HEK293 (cell line): ENCODE results near the gene CELF4.

Experiments used
- CTCF ChIA-PET: fragments of 350-600 bp; formaldehyde crosslinking; extraction: SDS; loops from one replicate; lab custom pipeline; 2021; ENCODE audit warnings: antibody characterized with exemption; lab: Yijun Ruan, JAX
- POLR2A ChIA-PET: fragments of 300-600 bp; formaldehyde crosslinking; extraction: SDS; loops from one replicate; lab custom pipeline; 2020; ENCODE audit warnings: antibody characterized with exemption, inconsistent platforms; lab: Yijun Ruan, JAX
- H3K27ac ChIP-seq: fragments of 200-500 bp; sonication (Bioruptor generic); 2 replicates; pipeline ENCODE4 v1.5.1; 2014; ENCODE audit warnings: low read depth, low read length, control low read depth, inconsistent platforms; ENCODE audit errors: extremely low read depth
- H3K36me3 ChIP-seq, 2 experiments: fragments of 200-500 bp in 1 of 2; sonication (Bioruptor generic) in 1 of 2; 1 replicate in 1 of 2; 2 replicates in 1 of 2; pipeline ENCODE4 v1.5.1; 2014 to 2017; ENCODE audit warnings: inconsistent platforms in 2 of 2, low read length in 2 of 2; ENCODE audit not compliant: control insufficient read depth in 2 of 2, insufficient read depth in 1 of 2
- H3K4me1 ChIP-seq: fragments of 200-500 bp; sonication (Bioruptor generic); 2 replicates; pipeline ENCODE4 v1.5.1; 2014; ENCODE audit warnings: mild to moderate bottlenecking, low read length, inconsistent platforms; ENCODE audit not compliant: control insufficient read depth, insufficient read depth
- H3K4me3 ChIP-seq: 2 replicates; pipeline ENCODE4 v1.5.1; 2011; ENCODE audit warnings: low read depth, mild to moderate bottlenecking, control low read depth, low read length, moderate library complexity
- H3K9me3 ChIP-seq: fragments of 200-500 bp; sonication (Bioruptor generic); 2 replicates; pipeline ENCODE4 v1.5.1; 2014; ENCODE audit warnings: low read depth, low read length, inconsistent platforms; ENCODE audit not compliant: control insufficient read depth, insufficient read depth
- BCL11A ChIP-seq: fragments of 450-650 bp; formaldehyde crosslinking; IDR thresholded peaks from 2 replicates; pipeline ENCODE4 v1.5.1; 2016; ENCODE audit warnings: low read depth, missing biosample characterization, missing genetic modification characterization
- BCL11B ChIP-seq: fragments of 450-650 bp; formaldehyde crosslinking; IDR thresholded peaks from 2 replicates; pipeline ENCODE4 v1.5.1; 2016; ENCODE audit warnings: low read depth, missing biosample characterization, missing genetic modification characterization
- GLIS1 ChIP-seq: fragments of 450-650 bp; formaldehyde crosslinking; IDR thresholded peaks from 2 replicates; pipeline ENCODE4 v1.5.1; 2016; ENCODE audit warnings: missing biosample characterization, missing genetic modification characterization
- GLIS2 ChIP-seq: fragments of 450-650 bp; formaldehyde crosslinking; IDR thresholded peaks from 2 replicates; pipeline ENCODE4 v1.5.1; 2016; ENCODE audit warnings: missing biosample characterization, missing genetic modification characterization
- KLF16 ChIP-seq: fragments of 450-650 bp; formaldehyde crosslinking; IDR thresholded peaks from 2 replicates; pipeline ENCODE4 v1.5.1; 2017; ENCODE audit warnings: missing biosample characterization, missing genetic modification characterization
- PRDM4 ChIP-seq: fragments of 450-650 bp; formaldehyde crosslinking; IDR thresholded peaks from 2 replicates; pipeline ENCODE4 v1.5.1; 2017; ENCODE audit warnings: missing biosample characterization, missing genetic modification characterization
- PRDM6 ChIP-seq: fragments of 450-650 bp; formaldehyde crosslinking; IDR thresholded peaks from 2 replicates; pipeline ENCODE4 v1.5.1; 2017; ENCODE audit warnings: missing biosample characterization, missing genetic modification characterization
- SALL2 ChIP-seq: fragments of 450-650 bp; formaldehyde crosslinking; IDR thresholded peaks from 2 replicates; pipeline ENCODE4 v1.5.0; 2017; ENCODE audit warnings: missing biosample characterization, mild to moderate bottlenecking, missing genetic modification characterization, borderline replicate concordance
- SCRT2 ChIP-seq: fragments of 450-650 bp; formaldehyde crosslinking; IDR thresholded peaks from 2 replicates; pipeline ENCODE4 v1.5.1; 2016; ENCODE audit warnings: missing biosample characterization, missing genetic modification characterization
- YY2 ChIP-seq: fragments of 450-650 bp; formaldehyde crosslinking; IDR thresholded peaks from 2 replicates; pipeline ENCODE4 v1.5.1; 2016; ENCODE audit warnings: missing biosample characterization, missing genetic modification characterization
- ZBTB48 ChIP-seq: fragments of 450-650 bp; formaldehyde crosslinking; IDR thresholded peaks from 2 replicates; pipeline ENCODE4 v1.5.1; 2016; ENCODE audit warnings: missing biosample characterization, missing genetic modification characterization
- ZFP69B ChIP-seq: fragments of 450-650 bp; formaldehyde crosslinking; IDR thresholded peaks from 2 replicates; pipeline ENCODE4 v1.5.1; 2016; ENCODE audit warnings: missing biosample characterization, missing genetic modification characterization
- ZNF133 ChIP-seq: fragments of 450-650 bp; formaldehyde crosslinking; IDR thresholded peaks from 2 replicates; pipeline ENCODE4 v1.5.1; 2016; ENCODE audit warnings: missing biosample characterization, missing genetic modification characterization
- ZNF18 ChIP-seq: fragments of 450-650 bp; formaldehyde crosslinking; IDR thresholded peaks from 2 replicates; pipeline ENCODE4 v1.5.1; 2016; ENCODE audit warnings: missing biosample characterization, missing genetic modification characterization
- ZNF2 ChIP-seq: fragments of 450-650 bp; formaldehyde crosslinking; IDR thresholded peaks from 2 replicates; pipeline ENCODE4 v1.5.1; 2016; ENCODE audit warnings: missing biosample characterization, missing genetic modification characterization
- ZNF223 ChIP-seq: fragments of 450-650 bp; formaldehyde crosslinking; IDR thresholded peaks from 2 replicates; pipeline ENCODE4 v1.5.1; 2016; ENCODE audit warnings: missing biosample characterization, missing genetic modification characterization
- ZNF23 ChIP-seq: fragments of 450-650 bp; formaldehyde crosslinking; IDR thresholded peaks from 2 replicates; pipeline ENCODE4 v1.5.1; 2016; ENCODE audit warnings: missing biosample characterization, missing genetic modification characterization, borderline replicate concordance
- ZNF423 ChIP-seq: fragments of 450-650 bp; formaldehyde crosslinking; IDR thresholded peaks from 2 replicates; pipeline ENCODE4 v1.5.1; 2016; ENCODE audit warnings: missing biosample characterization, missing genetic modification characterization
- ZNF433 ChIP-seq: fragments of 450-650 bp; formaldehyde crosslinking; IDR thresholded peaks from 2 replicates; pipeline ENCODE4 v1.5.1; 2016; ENCODE audit warnings: missing biosample characterization, missing genetic modification characterization, low read depth
- ZNF48 ChIP-seq: fragments of 450-650 bp; formaldehyde crosslinking; IDR thresholded peaks from 2 replicates; pipeline ENCODE4 v1.5.1; 2016; ENCODE audit warnings: missing biosample characterization, missing genetic modification characterization
- ZNF513 ChIP-seq: fragments of 450-650 bp; IDR thresholded peaks from 2 replicates; pipeline ENCODE4 v1.5.1; 2018; ENCODE audit warnings: missing biosample characterization, missing genetic modification characterization
- ZNF555 ChIP-seq: fragments of 450-650 bp; formaldehyde crosslinking; conservative IDR thresholded peaks from 2 replicates; pipeline ENCODE4 v1.5.1; 2017; ENCODE audit warnings: missing biosample characterization, mild to moderate bottlenecking, missing genetic modification characterization, inconsistent platforms
- ZNF658 ChIP-seq: fragments of 450-650 bp; formaldehyde crosslinking; IDR thresholded peaks from 2 replicates; pipeline ENCODE4; 2016; ENCODE audit warnings: missing biosample characterization, missing genetic modification characterization
- ZNF677 ChIP-seq: fragments of 450-650 bp; IDR thresholded peaks from 2 replicates; pipeline ENCODE4 v1.5.0; 2018; ENCODE audit warnings: missing biosample characterization, mild to moderate bottlenecking, missing genetic modification characterization, moderate library complexity
- ZSCAN16 ChIP-seq: fragments of 450-650 bp; formaldehyde crosslinking; IDR thresholded peaks from 2 replicates; pipeline ENCODE4 v1.5.1; 2016; ENCODE audit warnings: missing biosample characterization, missing genetic modification characterization
- TF ChIP-seq, protein P1 (sequence below): fragments of 450-650 bp; formaldehyde crosslinking; IDR thresholded peaks from 2 replicates; pipeline ENCODE4 v1.5.1; 2017; ENCODE audit warnings: missing biosample characterization, missing genetic modification characterization
- TF ChIP-seq, protein P2 (sequence below): fragments of 450-650 bp; formaldehyde crosslinking; IDR thresholded peaks from 2 replicates; pipeline ENCODE4 v1.5.1; 2016; ENCODE audit warnings: missing biosample characterization, missing genetic modification characterization

Gene CELF4

DNA sequence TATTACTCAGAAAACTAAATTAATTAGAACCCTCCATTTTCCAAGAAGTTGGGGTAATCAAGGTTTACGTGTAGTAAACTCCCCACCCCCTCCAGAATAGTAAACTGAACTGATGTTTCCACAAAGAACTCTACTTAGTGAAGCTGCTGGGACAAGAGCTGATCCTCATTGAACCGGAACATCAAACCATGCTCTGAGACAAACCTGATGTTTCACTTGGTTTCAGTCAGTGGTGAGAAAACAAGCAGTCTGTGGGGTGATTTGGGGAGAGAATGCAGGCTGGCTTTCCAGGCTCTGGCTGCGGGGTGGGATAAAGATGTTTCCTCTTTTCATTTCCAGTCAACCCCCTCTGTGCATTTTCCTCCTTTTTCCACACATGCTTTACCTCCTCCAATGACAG is 38.2 kb downstream of the CELF4 start:
- CTCF ChIA-PET: interaction anchor here (0.6 to 3.3 kb wide), 4 partner anchors 10 to 181 kb away, joined by 3 to 15 read pairs (median 4); no protein-coding TSS in a partner anchor
- Histone ChIP-seq H3K9me3 (no peaks in the 10 kb centered on the region), H3K36me3 (no peaks in the 10 kb centered on the region), H3K4me1 (no peaks in the 10 kb centered on the region), H3K27ac (no peak overlapping the region), H3K4me3 (no peak overlapping the region)
- POLR2A ChIA-PET: no interaction called here
- TF ChIP-seq ZSCAN16 (tag by site-specific recombination): no peak
- TF ChIP-seq, protein P1, sequence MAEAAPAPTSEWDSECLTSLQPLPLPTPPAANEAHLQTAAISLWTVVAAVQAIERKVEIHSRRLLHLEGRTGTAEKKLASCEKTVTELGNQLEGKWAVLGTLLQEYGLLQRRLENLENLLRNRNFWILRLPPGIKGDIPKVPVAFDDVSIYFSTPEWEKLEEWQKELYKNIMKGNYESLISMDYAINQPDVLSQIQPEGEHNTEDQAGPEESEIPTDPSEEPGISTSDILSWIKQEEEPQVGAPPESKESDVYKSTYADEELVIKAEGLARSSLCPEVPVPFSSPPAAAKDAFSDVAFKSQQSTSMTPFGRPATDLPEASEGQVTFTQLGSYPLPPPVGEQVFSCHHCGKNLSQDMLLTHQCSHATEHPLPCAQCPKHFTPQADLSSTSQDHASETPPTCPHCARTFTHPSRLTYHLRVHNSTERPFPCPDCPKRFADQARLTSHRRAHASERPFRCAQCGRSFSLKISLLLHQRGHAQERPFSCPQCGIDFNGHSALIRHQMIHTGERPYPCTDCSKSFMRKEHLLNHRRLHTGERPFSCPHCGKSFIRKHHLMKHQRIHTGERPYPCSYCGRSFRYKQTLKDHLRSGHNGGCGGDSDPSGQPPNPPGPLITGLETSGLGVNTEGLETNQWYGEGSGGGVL (tag by site-specific recombination): no peak
- TF ChIP-seq BCL11A (tag by site-specific recombination): no peak
- TF ChIP-seq ZNF2 (tag by site-specific recombination): no peak
- no peak for TF ChIP-seq PRDM4 (tag by site-specific recombination)
- TF ChIP-seq ZNF48 (tag by site-specific recombination): no peak
- TF ChIP-seq SALL2 (tag by site-specific recombination): no peak
- no peak for TF ChIP-seq ZNF423 (tag by site-specific recombination)
- no peak for TF ChIP-seq ZBTB48 (tag by site-specific recombination)
- TF ChIP-seq ZNF555 (tag by site-specific recombination): no peak
- TF ChIP-seq GLIS1 (tag by site-specific recombination): no peak

- Histone ChIP-seq H3K36me3 (no peaks in the 10 kb centered on the region), H3K4me3 (no peak overlapping the region), H3K9me3 (no peaks in the 10 kb centered on the region), H3K27ac (no peak overlapping the region), H3K4me1 (no peaks in the 10 kb centered on the region)
- CTCF ChIA-PET: interaction anchor here (0.7 kb wide), 1 partner anchor 905 kb away, joined by 3 read pairs; no protein-coding TSS in a partner anchor
- POLR2A ChIA-PET: no interaction called here
- no peak for TF ChIP-seq KLF16 (tag by site-specific recombination)
- no peak for TF ChIP-seq GLIS2
- no peak for TF ChIP-seq BCL11B (tag by site-specific recombination)
- TF ChIP-seq ZNF18: no peak
- no peak for TF ChIP-seq ZNF658 (tag by site-specific recombination)
- TF ChIP-seq YY2: no peak
- TF ChIP-seq, protein P2, sequence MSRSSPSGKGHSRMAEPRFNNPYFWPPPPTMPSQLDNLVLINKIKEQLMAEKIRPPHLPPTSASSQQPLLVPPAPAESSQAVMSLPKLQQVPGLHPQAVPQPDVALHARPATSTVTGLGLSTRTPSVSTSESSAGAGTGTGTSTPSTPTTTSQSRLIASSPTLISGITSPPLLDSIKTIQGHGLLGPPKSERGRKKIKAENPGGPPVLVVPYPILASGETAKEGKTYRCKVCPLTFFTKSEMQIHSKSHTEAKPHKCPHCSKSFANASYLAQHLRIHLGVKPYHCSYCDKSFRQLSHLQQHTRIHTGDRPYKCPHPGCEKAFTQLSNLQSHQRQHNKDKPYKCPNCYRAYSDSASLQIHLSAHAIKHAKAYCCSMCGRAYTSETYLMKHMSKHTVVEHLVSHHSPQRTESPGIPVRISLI (tag by site-specific recombination): no peak
- no peak for TF ChIP-seq SCRT2 (tag by site-specific recombination)
- TF ChIP-seq ZNF677 (tag by site-specific recombination): no peak
- TF ChIP-seq ZFP69B (tag by site-specific recombination): no peak
- no peak for TF ChIP-seq PRDM6
- TF ChIP-seq ZNF133 (tag by site-specific recombination): no peak
- TF ChIP-seq ZNF433 (tag by site-specific recombination): no peak
- TF ChIP-seq ZNF223: no peak
- TF ChIP-seq ZNF513 (tag by site-specific recombination): no peak
- no peak for TF ChIP-seq ZNF23
Observed at GRCh38 chr18:37525262-37525585, 40.4 kb downstream of the CELF4 start.
